D341Med (cell line): ENCODE measurements around the gene PTPRK.
"Not testable (repeated sequence)": the region's sequence is repeated elsewhere in the genome, so short reads cannot be mapped to it uniquely, and the experiment has no call there.

Source experiments
- DNase-seq: peaks from one replicate; pipeline ENCODE4 v3.0.0; 2012; ENCODE audit warnings: low spot score

The PTPRK gene

GRCh38 chr6:128000363-128000762, 520.0 kb downstream of the PTPRK start:
- no peak for DNase-seq

- no peak for DNase-seq
Measured at GRCh38 chr6:127998985-127999384, 521.4 kb downstream of the PTPRK start.

GRCh38 chr6:127997496-127998164, 522.8 kb downstream of the PTPRK start:
- DNase-seq = no peak

- no peak for DNase-seq
Measured at GRCh38 chr6:127996925-127997324, 523.5 kb downstream of the PTPRK start.

GRCh38 chr6:127992144-127992543, 528.3 kb downstream of the PTPRK start:
- DNase-seq = no peak

- no peak for DNase-seq
Measured at GRCh38 chr6:127990074-127990473, 530.3 kb downstream of the PTPRK start.

- no peak for DNase-seq
Measured at GRCh38 chr6:127980996-127981395, 539.4 kb downstream of the PTPRK start.

GRCh38 chr6:127978185-127978584, 542.2 kb downstream of the PTPRK start:
- not testable (repeated sequence) for DNase-seq

- no peak for DNase-seq
Measured at GRCh38 chr6:127976796-127977195, 543.6 kb downstream of the PTPRK start.

GRCh38 chr6:127976111-127976510, 544.3 kb downstream of the PTPRK start:
- DNase-seq = no peak

GRCh38 chr6:127972815-127973214, 547.6 kb downstream of the PTPRK start:
- DNase-seq = no peak

- DNase-seq = no peak
Measured at GRCh38 chr6:127971945-127972391, 548.4 kb downstream of the PTPRK start.

- no peak for DNase-seq
Measured at GRCh38 chr6:127971386-127971785, 549.0 kb downstream of the PTPRK start.

GRCh38 chr6:127969701-127970100, 550.7 kb downstream of the PTPRK start:
- no peak for DNase-seq

- no peak for DNase-seq
Measured at GRCh38 chr6:127968394-127968793, 552.0 kb downstream of the PTPRK start.

- DNase-seq = no peak
Measured at GRCh38 chr6:127967708-127968107, 552.7 kb downstream of the PTPRK start.

- DNase-seq = no peak
Measured at GRCh38 chr6:127966616-127967015, 553.8 kb downstream of the PTPRK start.

- DNase-seq = no peak
Measured at GRCh38 chr6:127963495-127963894, 556.9 kb downstream of the PTPRK start.

- DNase-seq = no peak
Measured at GRCh38 chr6:127959869-127960268, 560.5 kb downstream of the PTPRK start.

GRCh38 chr6:127956956-127957355, 563.4 kb downstream of the PTPRK start:
- no peak for DNase-seq

GRCh38 chr6:127956260-127956888, 564.0 kb downstream of the PTPRK start:
- no peak for DNase-seq

GRCh38 chr6:127954082-127954481, 566.3 kb downstream of the PTPRK start:
- no peak for DNase-seq

- DNase-seq = peak; percentile 79
Measured at GRCh38 chr6:127952831-127953230, 567.6 kb downstream of the PTPRK start.

GRCh38 chr6:127952176-127952575, 568.2 kb downstream of the PTPRK start:
- DNase-seq = no peak
